Activated CD4-positive, alpha-beta T cell treated with anti-CD3 and anti-CD28 coated beads, Interleukin-2, amount 50 U/mL, for 1 hour (primary cell): ENCODE measurements around the gene OR56B4.

Experiments used
- DNase-seq: peaks from one replicate; pipeline ENCODE4 v3.0.0-alpha.2; 2020

OR56B4 gene

GRCh38 chr11:6152126-6152525 lies 44.6 kb downstream of the OR56B4 start:
- no peak for DNase-seq

- DNase-seq: no peak
These were observed 49.3 kb downstream of the OR56B4 start for GRCh38 chr11:6156628-6157359.
